ENCODE results near the gene GRAMD2B.
A peak's percentile ranks its signal among the peaks of the same experiment; 100 is the strongest.

Gene GRAMD2B

GRCh38 chr5:126526493-126526892, 103.3 kb downstream of the GRAMD2B start:
- DNase-seq (ENCODE audit: low read depth): no peak
- H3K4me3 ChIP-seq (ENCODE audit: low read length): no peak overlapping the region
- TF ChIP-seq CTCF (IDR thresholded peaks at IDR 0.05; ENCODE audit: insufficient read depth, low read depth, low read length, missing control alignments): no peak

GRCh38 chr5:126527158-126527557, 103.9 kb downstream of the GRAMD2B start:
- H3K4me3 ChIP-seq (ENCODE audit: low read length): no peak overlapping the region
- no peak for DNase-seq (ENCODE audit: low read depth)
- TF ChIP-seq CTCF (IDR thresholded peaks at IDR 0.05; ENCODE audit: insufficient read depth, low read depth, low read length, missing control alignments): no peak

- TF ChIP-seq CTCF (IDR thresholded peaks at IDR 0.05; ENCODE audit: insufficient read depth, low read depth, low read length, missing control alignments): no peak
- peak; percentile 40 for DNase-seq (ENCODE audit: low read depth)
- no peak overlapping the region for H3K4me3 ChIP-seq (ENCODE audit: low read length)
These were observed 104.7 kb downstream of the GRAMD2B start for GRCh38 chr5:126527892-126528291.

- no peak for DNase-seq (ENCODE audit: low read depth)
- no peak for TF ChIP-seq CTCF (IDR thresholded peaks at IDR 0.05; ENCODE audit: insufficient read depth, low read depth, low read length, missing control alignments)
- no peak overlapping the region for H3K4me3 ChIP-seq (ENCODE audit: low read length)
These were observed 108.4 kb downstream of the GRAMD2B start for GRCh38 chr5:126531543-126532120.

- no peak for TF ChIP-seq CTCF (IDR thresholded peaks at IDR 0.05; ENCODE audit: insufficient read depth, low read depth, low read length, missing control alignments)
These were observed 111.3 kb downstream of the GRAMD2B start for GRCh38 chr5:126534553-126534952.

GRCh38 chr5:126535856-126536545, 112.8 kb downstream of the GRAMD2B start:
- no peak for DNase-seq (ENCODE audit: low read depth)
- H3K4me3 ChIP-seq (ENCODE audit: low read length): no peak overlapping the region
- TF ChIP-seq CTCF (IDR thresholded peaks at IDR 0.05; ENCODE audit: insufficient read depth, low read depth, low read length, missing control alignments): no peak

More at GRCh38 chr5:126534553-126534952, 111.3 kb downstream of the GRAMD2B start:
- no peak overlapping the region for H3K4me3 ChIP-seq (ENCODE audit: low read length)
- no peak for DNase-seq (ENCODE audit: low read depth)

GRCh38 chr5:126536874-126537273, 113.7 kb downstream of the GRAMD2B start:
- no peak for DNase-seq (ENCODE audit: low read depth)
- no peak overlapping the region for H3K4me3 ChIP-seq (ENCODE audit: low read length)
- no peak for TF ChIP-seq CTCF (IDR thresholded peaks at IDR 0.05; ENCODE audit: insufficient read depth, low read depth, low read length, missing control alignments)
